ENCODE measurements around the gene MINDY3.

MINDY3 gene

GRCh38 chr10:15794569-15794968 lies 65.7 kb downstream of the MINDY3 start:
- DNase-seq (ENCODE audit: low read depth): no peak
- H3K4me3 ChIP-seq (ENCODE audit: control insufficient read depth, low read depth, low read length): no peak overlapping the region
- TF ChIP-seq, protein P1, sequence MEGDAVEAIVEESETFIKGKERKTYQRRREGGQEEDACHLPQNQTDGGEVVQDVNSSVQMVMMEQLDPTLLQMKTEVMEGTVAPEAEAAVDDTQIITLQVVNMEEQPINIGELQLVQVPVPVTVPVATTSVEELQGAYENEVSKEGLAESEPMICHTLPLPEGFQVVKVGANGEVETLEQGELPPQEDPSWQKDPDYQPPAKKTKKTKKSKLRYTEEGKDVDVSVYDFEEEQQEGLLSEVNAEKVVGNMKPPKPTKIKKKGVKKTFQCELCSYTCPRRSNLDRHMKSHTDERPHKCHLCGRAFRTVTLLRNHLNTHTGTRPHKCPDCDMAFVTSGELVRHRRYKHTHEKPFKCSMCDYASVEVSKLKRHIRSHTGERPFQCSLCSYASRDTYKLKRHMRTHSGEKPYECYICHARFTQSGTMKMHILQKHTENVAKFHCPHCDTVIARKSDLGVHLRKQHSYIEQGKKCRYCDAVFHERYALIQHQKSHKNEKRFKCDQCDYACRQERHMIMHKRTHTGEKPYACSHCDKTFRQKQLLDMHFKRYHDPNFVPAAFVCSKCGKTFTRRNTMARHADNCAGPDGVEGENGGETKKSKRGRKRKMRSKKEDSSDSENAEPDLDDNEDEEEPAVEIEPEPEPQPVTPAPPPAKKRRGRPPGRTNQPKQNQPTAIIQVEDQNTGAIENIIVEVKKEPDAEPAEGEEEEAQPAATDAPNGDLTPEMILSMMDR (conservative IDR thresholded peaks at IDR 0.05; ENCODE audit: control insufficient read depth, insufficient read depth, low read depth, low read length): no peak

- TF ChIP-seq, protein P1 (conservative IDR thresholded peaks at IDR 0.05; ENCODE audit: control insufficient read depth, insufficient read depth, low read depth, low read length): no peak
- DNase-seq (ENCODE audit: low read depth): no peak
- H3K4me3 ChIP-seq (ENCODE audit: control insufficient read depth, low read depth, low read length): no peak overlapping the region
Measured at GRCh38 chr10:15793664-15794063, 66.6 kb downstream of the MINDY3 start.

GRCh38 chr10:15792777-15793176 lies 67.5 kb downstream of the MINDY3 start:
- no peak for DNase-seq (ENCODE audit: low read depth)
- H3K4me3 ChIP-seq (ENCODE audit: control insufficient read depth, low read depth, low read length): no peak overlapping the region
- TF ChIP-seq, protein P1 (conservative IDR thresholded peaks at IDR 0.05; ENCODE audit: control insufficient read depth, insufficient read depth, low read depth, low read length): no peak

GRCh38 chr10:15791816-15792524 lies 68.3 kb downstream of the MINDY3 start:
- no peak overlapping the region for H3K4me3 ChIP-seq (ENCODE audit: control insufficient read depth, low read depth, low read length)
- DNase-seq (ENCODE audit: low read depth): peak; percentile 81
- TF ChIP-seq, protein P1 (conservative IDR thresholded peaks at IDR 0.05; ENCODE audit: control insufficient read depth, insufficient read depth, low read depth, low read length): no peak

- peak; percentile 96 for DNase-seq (ENCODE audit: low read depth)
- H3K4me3 ChIP-seq (ENCODE audit: control insufficient read depth, low read depth, low read length): no peak overlapping the region
- TF ChIP-seq, protein P1 (conservative IDR thresholded peaks at IDR 0.05; ENCODE audit: control insufficient read depth, insufficient read depth, low read depth, low read length): no peak
Measured at GRCh38 chr10:15789793-15790525, 70.3 kb downstream of the MINDY3 start.

GRCh38 chr10:15787426-15787825 lies 72.9 kb downstream of the MINDY3 start:
- DNase-seq (ENCODE audit: low read depth): no peak
- TF ChIP-seq, protein P1 (conservative IDR thresholded peaks at IDR 0.05; ENCODE audit: control insufficient read depth, insufficient read depth, low read depth, low read length): no peak
- H3K4me3 ChIP-seq (ENCODE audit: control insufficient read depth, low read depth, low read length): no peak overlapping the region
